ENCODE data around the gene LIMK1.

DNA sequence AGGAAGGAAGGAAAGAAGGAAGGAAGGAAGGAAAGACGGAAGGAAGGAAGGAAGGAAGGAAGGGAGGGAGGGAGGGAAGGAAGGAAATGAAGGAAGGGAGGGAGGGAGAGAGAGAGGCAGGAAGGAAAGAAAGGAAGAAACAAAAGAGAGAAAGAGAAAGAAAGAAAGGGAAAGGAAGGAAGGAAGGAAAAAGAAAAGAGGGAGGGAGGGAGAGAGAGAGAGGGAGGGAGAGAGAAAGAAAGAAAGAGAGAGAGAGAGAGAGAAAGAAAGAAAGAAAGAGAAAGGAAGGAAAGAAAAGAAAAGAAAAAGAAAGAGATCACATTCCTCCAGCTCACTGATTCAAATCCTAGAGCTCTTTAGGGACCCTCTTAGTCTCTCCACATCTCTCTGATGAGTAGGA is 31.0 kb upstream of the LIMK1 start:
- TF ChIP-seq, protein P1, sequence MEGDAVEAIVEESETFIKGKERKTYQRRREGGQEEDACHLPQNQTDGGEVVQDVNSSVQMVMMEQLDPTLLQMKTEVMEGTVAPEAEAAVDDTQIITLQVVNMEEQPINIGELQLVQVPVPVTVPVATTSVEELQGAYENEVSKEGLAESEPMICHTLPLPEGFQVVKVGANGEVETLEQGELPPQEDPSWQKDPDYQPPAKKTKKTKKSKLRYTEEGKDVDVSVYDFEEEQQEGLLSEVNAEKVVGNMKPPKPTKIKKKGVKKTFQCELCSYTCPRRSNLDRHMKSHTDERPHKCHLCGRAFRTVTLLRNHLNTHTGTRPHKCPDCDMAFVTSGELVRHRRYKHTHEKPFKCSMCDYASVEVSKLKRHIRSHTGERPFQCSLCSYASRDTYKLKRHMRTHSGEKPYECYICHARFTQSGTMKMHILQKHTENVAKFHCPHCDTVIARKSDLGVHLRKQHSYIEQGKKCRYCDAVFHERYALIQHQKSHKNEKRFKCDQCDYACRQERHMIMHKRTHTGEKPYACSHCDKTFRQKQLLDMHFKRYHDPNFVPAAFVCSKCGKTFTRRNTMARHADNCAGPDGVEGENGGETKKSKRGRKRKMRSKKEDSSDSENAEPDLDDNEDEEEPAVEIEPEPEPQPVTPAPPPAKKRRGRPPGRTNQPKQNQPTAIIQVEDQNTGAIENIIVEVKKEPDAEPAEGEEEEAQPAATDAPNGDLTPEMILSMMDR (conservative IDR thresholded peaks at IDR 0.05; ENCODE audit: low read depth, low read length), result no peak
- TF ChIP-seq FOS (IDR thresholded peaks at IDR 0.05; ENCODE audit: low read depth, low read length) (no peak), NFE2L2 (IDR thresholded peaks at IDR 0.05; ENCODE audit: low read depth, low read length) (no peak), POLR2A (IDR thresholded peaks at IDR 0.05; ENCODE audit: low read depth, low read length) (no peak)

Data from IMR-90 (cell line).